Esophagus (tissue), 2 donors: Measurements from ENCODE around the gene HCCS. TPM values are rescaled to one million over a fixed set of nuclear protein-coding genes. Genes with fewer than 3 reads are reported as not detected.

Experiments
- H3K27ac ChIP-seq, 2 donors: one replicate each; pipeline ENCODE4 v1.5.1; 2013; ENCODE audit warnings: low read depth in 2 of 2, mild to moderate bottlenecking in 2 of 2, inconsistent platforms in 1 of 2, low read length in 1 of 2, moderate library complexity in 1 of 2
- H3K27me3 ChIP-seq, 2 donors: one replicate each; pipeline ENCODE4 v1.6.1; 2013; ENCODE audit warnings: low read length in 2 of 2, control low read depth in 1 of 2, mild to moderate bottlenecking in 1 of 2; ENCODE audit not compliant: insufficient read depth in 2 of 2, control insufficient read depth in 1 of 2
- H3K36me3 ChIP-seq, 2 donors: one replicate each; pipeline ENCODE4 v1.6.1; 2013; ENCODE audit warnings: low read length in 1 of 2; ENCODE audit not compliant: control insufficient read depth in 2 of 2, insufficient read depth in 2 of 2
- H3K4me1 ChIP-seq, 2 donors: one replicate each; pipeline ENCODE4 v1.6.1; 2013; ENCODE audit warnings: low read length in 1 of 2; ENCODE audit not compliant: control insufficient read depth in 2 of 2, insufficient read depth in 2 of 2
- H3K4me3 ChIP-seq, 2 donors: one replicate each; pipeline ENCODE4 v1.5.1; 2013; ENCODE audit warnings: low read length in 2 of 2, mild to moderate bottlenecking in 2 of 2, low read depth in 1 of 2, moderate library complexity in 1 of 2
- H3K9me3 ChIP-seq, 2 donors: one replicate each; pipeline ENCODE4 v1.6.1; 2013; ENCODE audit warnings: mild to moderate bottlenecking in 2 of 2, low read depth in 1 of 2, low read length in 1 of 2, moderate library complexity in 1 of 2; ENCODE audit not compliant: control insufficient read depth in 2 of 2, insufficient read depth in 1 of 2
- whole genome bisulfite sequencing, 2 donors: extraction: QIAGEN DNeasy Blood & Tissue Kit; methylation state at CpG; one replicate each; pipeline ENCODE4 v1.1.7; 2013; 5-methylcytosine and 5-hydroxymethylcytosine counted together
- polyA plus RNA-seq, 2 donors: library from polyadenylated mRNA; stranded (reverse); fragments of 200-250 nt; gene quantifications; one replicate each; pipeline ENCODE4 v1.2.3, GENCODE V29; 2013
- donor health status: healthy with polysubstance abuse.
- donor health status: Bipolar disorder and iron deficiency.

HCCS gene
- polyA plus RNA-seq, 2 donors: 7.4 to 20.4 TPM

DNA sequence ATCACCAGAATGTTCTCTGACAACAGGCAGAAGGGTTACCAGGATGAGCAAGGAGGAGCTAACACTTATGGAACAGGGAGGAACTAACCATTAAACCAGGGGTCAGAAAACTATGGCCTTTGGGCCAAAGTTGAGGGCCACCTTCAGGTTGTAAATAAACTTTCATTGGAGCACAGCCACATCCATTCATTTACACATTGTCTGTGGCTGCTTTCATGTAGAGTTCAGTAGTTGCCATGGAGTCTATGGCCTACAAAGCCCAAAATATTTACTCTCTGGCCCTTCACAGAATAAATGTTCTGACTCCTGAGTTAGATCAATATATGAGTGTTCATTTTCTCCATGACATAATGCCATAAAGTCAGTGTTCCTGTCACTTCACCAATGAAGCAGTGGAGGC lies 13.2 kb upstream of the HCCS start:
- no peaks in the 10 kb centered on the region for H3K9me3 ChIP-seq
- no peaks in the 10 kb centered on the region for H3K36me3 ChIP-seq
- H3K27me3 ChIP-seq: no peaks in the 10 kb centered on the region

GRCh38 chrX:11099465-11099864 lies 11.7 kb upstream of the HCCS start:
- no peak overlapping the region for H3K4me3 ChIP-seq
- no peaks in the 10 kb centered on the region for H3K27me3 ChIP-seq
- H3K27ac ChIP-seq: no peak overlapping the region
- no peaks in the 10 kb centered on the region for H3K4me1 ChIP-seq
- H3K9me3 ChIP-seq: no peaks in the 10 kb centered on the region
- H3K36me3 ChIP-seq: no peaks in the 10 kb centered on the region

More for the DNA sequence above, 13.2 kb upstream of the HCCS start:
- H3K27ac ChIP-seq: no peak overlapping the region
- no peak overlapping the region for H3K4me3 ChIP-seq
- H3K4me1 ChIP-seq: no peaks in the 10 kb centered on the region

DNA sequence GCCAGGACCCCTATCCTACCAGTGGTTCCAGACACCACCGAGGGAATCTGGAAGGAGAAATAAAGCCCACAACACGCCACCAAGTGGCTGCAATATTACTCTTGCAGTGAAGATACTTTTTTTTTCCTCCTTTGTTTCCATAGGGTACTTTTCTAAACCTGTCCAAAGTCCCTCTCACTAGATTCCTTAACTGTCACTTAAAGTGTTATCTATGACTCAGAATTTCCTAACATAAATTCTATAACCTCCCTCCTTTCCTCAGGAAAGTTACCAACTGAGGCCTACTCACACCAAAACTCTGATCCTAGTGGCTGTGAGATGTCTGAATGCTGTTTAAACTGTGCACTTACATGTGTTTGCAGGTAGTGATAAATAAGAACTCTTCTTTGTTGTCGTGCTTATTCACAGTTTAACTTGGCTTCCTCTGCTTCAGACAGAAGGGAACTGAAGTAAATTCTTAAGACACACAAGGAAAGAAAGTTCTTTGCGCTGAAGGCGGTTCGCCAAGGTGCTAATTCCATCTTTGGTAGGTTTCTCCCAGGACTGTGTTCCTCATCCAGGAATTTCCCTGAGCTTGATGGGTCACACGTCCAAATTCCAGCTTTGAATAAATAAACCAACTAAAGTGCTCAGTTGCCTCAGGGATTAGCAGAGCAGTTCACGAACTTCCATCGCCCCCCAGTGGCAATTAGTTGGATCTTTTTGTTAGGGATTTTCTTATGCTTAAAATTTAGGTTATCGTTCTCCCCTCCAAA lies 10.7 kb upstream of the HCCS start:
- Histone ChIP-seq H3K27me3 (no peaks in the 10 kb centered on the region), H3K4me1 (no peaks in the 10 kb centered on the region), H3K9me3 (no peaks in the 10 kb centered on the region), H3K36me3 (no peaks in the 10 kb centered on the region), H3K27ac (no peak overlapping the region), H3K4me3 (no peak overlapping the region)
- WGBS, 2 donors: 26 to 32% methylated on average over 10 of the region's 10 CpGs

DNA sequence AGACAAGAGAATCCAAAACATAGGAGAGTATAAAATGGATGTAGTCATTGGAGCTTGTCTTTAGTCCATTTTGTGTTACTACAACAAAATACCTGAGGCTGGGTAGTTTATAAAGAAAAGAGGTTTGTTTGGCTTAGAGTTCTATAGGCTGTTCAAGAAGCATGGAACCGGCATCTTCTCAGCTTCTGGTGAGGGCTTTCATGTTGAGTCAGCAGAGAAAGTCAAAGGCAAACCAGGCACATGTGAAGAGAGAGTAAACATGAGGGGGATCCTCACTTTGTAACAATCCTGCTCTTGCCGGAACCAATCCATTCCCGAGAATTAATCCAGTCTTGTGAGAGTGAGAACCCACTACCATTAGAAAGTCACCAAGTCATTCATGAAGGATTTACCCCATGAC lies 8.1 kb upstream of the HCCS start:
- WGBS, 2 donors: 81 to 86% methylated on average over 3 of the region's 3 CpGs

GRCh38 chrX:11103751-11104150 lies 7.4 kb upstream of the HCCS start:
- H3K9me3 ChIP-seq: no peaks in the 10 kb centered on the region
- no peak overlapping the region for H3K27ac ChIP-seq
- WGBS, 2 donors: 71 to 88% methylated on average over 2 of the region's 2 CpGs
- H3K36me3 ChIP-seq: no peaks in the 10 kb centered on the region
- H3K27me3 ChIP-seq: no peaks in the 10 kb centered on the region
- no peak overlapping the region for H3K4me3 ChIP-seq
- H3K4me1 ChIP-seq: no peaks in the 10 kb centered on the region

More for the DNA sequence above, 8.1 kb upstream of the HCCS start:
- Histone ChIP-seq H3K36me3 (no peaks in the 10 kb centered on the region), H3K4me1 (no peaks in the 10 kb centered on the region), H3K27ac (no peak overlapping the region), H3K9me3 (no peaks in the 10 kb centered on the region), H3K4me3 (no peak overlapping the region), H3K27me3 (no peaks in the 10 kb centered on the region)

- WGBS, 2 donors: 74 to 75% methylated on average over 4 of the region's 4 CpGs
- no peaks in the 10 kb centered on the region for H3K9me3 ChIP-seq
- no peaks in the 10 kb centered on the region for H3K27me3 ChIP-seq
- H3K27ac ChIP-seq: no peak overlapping the region
- no peak overlapping the region for H3K4me3 ChIP-seq
- H3K36me3 ChIP-seq: no peaks in the 10 kb centered on the region
- H3K4me1 ChIP-seq: no peaks in the 10 kb centered on the region
Measured at GRCh38 chrX:11105080-11105479, 6.1 kb upstream of the HCCS start.

GRCh38 chrX:11108253-11108941 lies 2.7 kb upstream of the HCCS start:
- peaks cover 0 to 2% of the 10 kb centered on the region in 2 donors for H3K4me1 ChIP-seq

DNA sequence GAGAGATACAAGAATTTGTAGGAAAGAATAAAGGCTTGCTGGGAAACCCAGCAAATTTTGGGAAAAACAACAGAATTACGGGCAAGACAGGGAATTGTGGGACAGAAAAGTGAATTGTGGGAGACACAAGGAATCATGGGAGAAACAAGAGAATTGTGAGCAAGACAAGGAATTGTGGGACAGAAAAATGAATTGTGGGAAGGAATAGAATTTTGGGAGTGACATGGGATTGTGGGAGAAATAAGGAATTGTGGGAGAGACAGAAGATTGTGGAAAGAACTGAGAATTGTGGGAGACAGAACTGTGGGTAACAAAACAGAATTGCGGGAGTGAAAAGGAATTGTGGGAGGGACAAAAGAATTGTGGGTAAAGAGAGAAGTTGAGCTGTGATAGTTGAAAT lies 1.2 kb upstream of the HCCS start:
- H3K27me3 ChIP-seq: no peaks in the 10 kb centered on the region
- H3K27ac ChIP-seq: no peak overlapping the region
- no peaks in the 10 kb centered on the region for H3K9me3 ChIP-seq
- H3K4me1 ChIP-seq: peaks cover 0 to 2% of the 10 kb centered on the region in 2 donors
- 96% methylated on average over 2 of the region's 2 CpGs for WGBS, 2 donors
- H3K36me3 ChIP-seq: no peaks in the 10 kb centered on the region
- no peak overlapping the region for H3K4me3 ChIP-seq

More at GRCh38 chrX:11108253-11108941, 2.7 kb upstream of the HCCS start:
- no peak overlapping the region for H3K4me3 ChIP-seq
- 82 to 93% methylated on average over 4 of the region's 4 CpGs for WGBS, 2 donors
- no peak overlapping the region for H3K27ac ChIP-seq
- H3K9me3 ChIP-seq: no peaks in the 10 kb centered on the region
- no peaks in the 10 kb centered on the region for H3K27me3 ChIP-seq
- no peaks in the 10 kb centered on the region for H3K36me3 ChIP-seq

DNA sequence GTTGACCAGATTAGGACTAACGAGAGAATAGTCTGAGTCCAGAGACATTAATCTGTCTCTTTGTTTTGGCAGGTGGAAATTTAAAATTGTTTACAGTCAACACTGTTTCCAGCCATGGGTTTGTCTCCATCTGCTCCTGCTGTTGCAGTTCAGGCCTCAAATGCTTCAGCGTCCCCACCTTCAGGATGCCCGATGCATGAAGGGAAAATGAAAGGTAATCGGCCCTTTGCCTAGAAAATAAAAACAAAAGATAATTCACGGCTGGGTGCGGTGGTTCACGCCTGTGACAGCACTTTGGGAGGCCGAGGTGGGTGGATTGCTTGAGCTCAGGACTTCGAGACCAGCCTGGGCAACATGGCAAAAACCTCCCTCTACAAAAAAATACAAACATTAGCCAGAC lies 815 bp downstream of the HCCS start:
- H3K4me3 ChIP-seq: peak overlapping the region; percentile 63 to 75
- peak overlapping the region; percentile 86 to 90 for H3K27ac ChIP-seq
- H3K4me1 ChIP-seq: peaks cover 0 to 2% of the 10 kb centered on the region in 2 donors
- H3K36me3 ChIP-seq: no peaks in the 10 kb centered on the region
- H3K27me3 ChIP-seq: no peaks in the 10 kb centered on the region
- WGBS, 2 donors: 16 to 40% methylated on average over 9 of the region's 9 CpGs
- no peaks in the 10 kb centered on the region for H3K9me3 ChIP-seq

GRCh38 chrX:11113731-11114130 lies 2.6 kb downstream of the HCCS start:
- Histone ChIP-seq H3K27ac (no peak overlapping the region), H3K4me1 (peaks cover 0 to 2% of the 10 kb centered on the region in 2 donors), H3K27me3 (no peaks in the 10 kb centered on the region), H3K9me3 (no peaks in the 10 kb centered on the region), H3K36me3 (peaks cover 0 to 7% of the 10 kb centered on the region in 2 donors), H3K4me3 (no peak overlapping the region)
